ENCODE data around the gene CAMK1D. TPM values are rescaled to one million over a fixed set of nuclear protein-coding genes. Genes with fewer than 3 reads are reported as not detected.
A peak's percentile ranks its signal among the peaks of the same experiment; 100 is the strongest.

The CAMK1D gene
- total and polyA plus RNA-seq, 2 experiments from 2014 or later = 4.6 to 7.2 TPM

- Histone ChIP-seq H3K36me3 (ENCODE audit: insufficient read depth) (no peaks in the 10 kb centered on the region), H3K4me2 (no peak overlapping the region), H4K20me1 (replicated peaks; ENCODE audit: insufficient read depth) (no peaks in the 10 kb centered on the region), H3K4me1 (ENCODE audit: insufficient read depth) (0 out of 2 replicates have a peak, but pooled peaks cover 2% of the 10 kb centered on the region), H3K9me2 (ENCODE audit: insufficient read depth) (no peaks in the 10 kb centered on the region), H3K4me3 (no peak overlapping the region), H3K79me2 (replicated peaks; ENCODE audit: insufficient read depth) (no peaks in the 10 kb centered on the region), H3K27me3 (ENCODE audit: insufficient read depth) (no peaks in the 10 kb centered on the region), H2AFZ (no peak overlapping the region), H3F3A (replicated peaks; ENCODE audit: low read depth) (no peaks in the 10 kb centered on the region), H3K27ac (ENCODE audit: low read depth) (no peak overlapping the region)
- ATAC-seq = peak; percentile 93
- Mint-ChIP-seq H3K27me3 (ENCODE audit: insufficient read depth, low read depth, poor library complexity) (no peaks in the 10 kb centered on the region), H3K9me3 (0 out of 3 replicates have a peak, but pooled peaks cover 4% of the 10 kb centered on the region), H3K27ac (no peak overlapping the region), H3K4me1 (peaks cover 11% of the 10 kb centered on the region), H3K4me3 (no peak overlapping the region), H3K36me3 (ENCODE audit: low read depth) (no peaks in the 10 kb centered on the region)
- peak; percentile 80 to 95 for TF ChIP-seq CTCF (conservative IDR thresholded peaks at IDR 0.05; ENCODE audit: low read depth in 2 of 2)
- no peak for TF ChIP-seq JUNB (IDR thresholded peaks at IDR 0.05; ENCODE audit: unreplicated experiment)
- no peak for TF ChIP-seq ZNF114 (CRISPR knock-in tag; IDR thresholded peaks at IDR 0.05)
- TF ChIP-seq REST (IDR thresholded peaks at IDR 0.05; ENCODE audit: unreplicated experiment) = peak; percentile 36
- DNase-seq (ENCODE audit: low spot score) = peak; percentile 86
Observed at GRCh38 chr10:12729885-12730284, 380.5 kb downstream of the CAMK1D start.

- peaks cover 5% of the 10 kb centered on the region for H3K4me1 Mint-ChIP-seq
- no peaks in the 10 kb centered on the region for H3F3A ChIP-seq (replicated peaks; ENCODE audit: low read depth)
- no peak for ATAC-seq
Observed at GRCh38 chr10:12730809-12731519, 381.6 kb downstream of the CAMK1D start.

More at GRCh38 chr10:12730809-12731519, 381.6 kb downstream of the CAMK1D start:
- Histone ChIP-seq H3K4me1 (ENCODE audit: insufficient read depth) (no peaks in the 10 kb centered on the region), H3K79me2 (replicated peaks; ENCODE audit: insufficient read depth) (no peaks in the 10 kb centered on the region), H4K20me1 (replicated peaks; ENCODE audit: insufficient read depth) (no peaks in the 10 kb centered on the region), H3K4me3 (no peak overlapping the region), H3K36me3 (ENCODE audit: insufficient read depth) (no peaks in the 10 kb centered on the region), H3K4me2 (no peak overlapping the region), H3K9me2 (ENCODE audit: insufficient read depth) (no peaks in the 10 kb centered on the region), H3K27me3 (ENCODE audit: insufficient read depth) (no peaks in the 10 kb centered on the region), H2AFZ (no peak overlapping the region), H3K27ac (ENCODE audit: low read depth) (no peak overlapping the region)
- Mint-ChIP-seq H3K27me3 (ENCODE audit: insufficient read depth, low read depth, poor library complexity) (no peaks in the 10 kb centered on the region), H3K36me3 (ENCODE audit: low read depth) (no peaks in the 10 kb centered on the region), H3K27ac (no peak overlapping the region), H3K4me3 (no peak overlapping the region), H3K9me3 (0 out of 3 replicates have a peak, but pooled peaks cover 4% of the 10 kb centered on the region)
- TF ChIP-seq EZH2phosphoT487 (IDR thresholded peaks at IDR 0.05; ENCODE audit: unreplicated experiment) (no peak), ETS1 (IDR thresholded peaks at IDR 0.05) (no peak)
- no peak for DNase-seq (ENCODE audit: low spot score)
